PFSK-1 (cell line): ENCODE results near the gene TMEM132E.

Source experiments
- FOXP2 ChIP-seq: optimal IDR thresholded peaks from 2 replicates; pipeline ENCODE3; 2011; ENCODE audit warnings: borderline replicate concordance, control low read depth, inconsistent platforms; ENCODE audit not compliant: insufficient read depth; ENCODE audit errors: extremely low read length, extremely low read depth
- POLR2AphosphoS5 ChIP-seq: IDR thresholded peaks from 2 replicates; pipeline ENCODE4 v1.6.1; 2012; ENCODE audit warnings: low read depth, mild to moderate bottlenecking, control low read depth, low read length, moderate library complexity
- REST ChIP-seq, 2 experiments: IDR thresholded peaks; 2 replicates each; pipeline versions ENCODE4 v1.6.1 to v1.8.0; 2011 to 2012; ENCODE audit warnings: low read depth in 2 of 2, low read length in 2 of 2, control low read depth in 1 of 2, inconsistent platforms in 1 of 2, mild to moderate bottlenecking in 1 of 2, moderate library complexity in 1 of 2; ENCODE audit not compliant: insufficient read depth in 1 of 2
- SIN3A ChIP-seq: IDR thresholded peaks from 2 replicates; pipeline ENCODE4 v1.6.1; 2012; ENCODE audit warnings: mild to moderate bottlenecking, low read length, moderate library complexity, borderline replicate concordance; ENCODE audit not compliant: insufficient read depth
- TAF1 ChIP-seq: IDR thresholded peaks from 2 replicates; pipeline ENCODE4 v1.6.1; 2012; ENCODE audit warnings: low read length, control low read depth, borderline replicate concordance; ENCODE audit not compliant: insufficient read depth

TMEM132E gene

GRCh38 chr17:34575182-34575581 is 4.2 kb upstream of the TMEM132E start:
- no peak for TF ChIP-seq REST (IDR thresholded peaks at IDR 0.05; ENCODE audit: insufficient read depth in 1 of 2, low read depth in 2 of 2, low read length in 2 of 2)
- no peak for TF ChIP-seq TAF1
- no peak for TF ChIP-seq SIN3A
- TF ChIP-seq POLR2AphosphoS5: no peak
- TF ChIP-seq FOXP2: no peak

DNA sequence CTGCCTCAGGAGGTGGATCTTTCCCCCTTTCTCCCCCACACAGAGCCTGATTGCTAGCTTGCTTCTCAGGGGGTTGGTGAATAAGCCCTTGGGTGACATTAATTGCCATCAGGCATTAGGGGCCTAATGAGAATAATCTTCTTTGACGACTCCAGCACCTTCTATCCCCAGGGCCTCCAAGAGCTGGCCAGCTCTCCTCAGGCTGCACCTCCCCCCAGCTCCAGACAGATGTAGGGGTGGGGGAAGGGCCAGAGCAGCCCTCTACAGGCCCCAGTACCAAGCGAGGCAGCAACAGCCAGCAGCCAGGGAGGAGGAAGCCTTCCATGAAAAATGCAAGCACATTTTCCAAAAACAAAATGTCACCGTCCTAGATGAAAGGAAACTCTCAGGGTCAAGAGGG is 1.4 kb upstream of the TMEM132E start:
- no peak for TF ChIP-seq POLR2AphosphoS5
- TF ChIP-seq FOXP2: no peak
- no peak for TF ChIP-seq TAF1
- TF ChIP-seq REST (IDR thresholded peaks at IDR 0.05; ENCODE audit: insufficient read depth in 1 of 2, low read depth in 2 of 2, low read length in 2 of 2): no peak
- no peak for TF ChIP-seq SIN3A

GRCh38 chr17:34578656-34579016 is 746 bp upstream of the TMEM132E start:
- no peak for TF ChIP-seq FOXP2
- TF ChIP-seq SIN3A: no peak
- TF ChIP-seq POLR2AphosphoS5: no peak
- TF ChIP-seq TAF1: no peak
- TF ChIP-seq REST (IDR thresholded peaks at IDR 0.05; ENCODE audit: insufficient read depth in 1 of 2, low read depth in 2 of 2, low read length in 2 of 2): no peak

DNA sequence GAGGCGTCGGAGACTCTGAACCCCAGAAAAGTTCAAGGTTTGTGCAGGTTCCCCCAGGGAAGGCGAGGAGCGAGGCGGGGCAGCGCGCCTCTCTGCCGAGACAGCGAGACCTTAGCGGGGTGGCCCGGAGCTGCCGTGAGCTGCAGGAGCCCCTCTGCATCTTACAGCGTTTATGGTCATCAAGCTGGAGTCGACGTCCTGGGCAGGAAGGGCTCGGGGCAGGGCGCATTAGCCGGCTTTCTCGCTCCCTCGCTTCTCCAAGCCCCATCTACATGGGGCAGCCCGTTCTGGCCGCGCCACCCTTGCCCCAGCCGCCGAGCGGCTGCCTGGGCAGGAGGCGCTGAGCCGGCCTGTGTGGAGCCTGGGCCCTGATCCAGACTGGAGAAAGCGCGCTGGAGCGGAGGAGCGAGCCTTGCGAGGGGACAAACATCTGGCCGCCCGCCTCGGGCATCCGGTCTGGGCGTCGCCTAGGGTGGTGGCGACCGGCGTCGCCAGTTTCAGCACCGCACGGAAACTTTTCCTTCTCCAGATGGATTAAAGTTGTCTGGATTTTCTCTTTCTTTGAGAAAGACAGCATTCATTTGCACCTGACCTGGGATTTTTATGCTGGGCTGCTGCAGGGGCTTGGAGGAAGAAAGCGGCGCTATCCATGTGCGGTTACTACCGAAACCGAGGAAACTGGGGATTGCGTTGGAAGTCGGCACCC is 750 bp downstream of the TMEM132E start:
- TF ChIP-seq SIN3A (0 out of 2 replicates have a peak, but pooled peaks have one; percentile 25), REST (IDR thresholded peaks at IDR 0.05; ENCODE audit: insufficient read depth in 1 of 2, low read depth in 2 of 2, low read length in 2 of 2) (0 out of 4 replicates have a peak, but pooled peaks of 1 of the 2 experiments have one; percentile 35), FOXP2 (peak; percentile 36), TAF1 (no peak), POLR2AphosphoS5 (no peak)
